Activated CD4-positive, CD25-positive, alpha-beta regulatory T cell (primary cell): ENCODE measurements around the gene STAM2.
"Not testable (repeated sequence)": the region's sequence is repeated elsewhere in the genome, so short reads cannot be mapped to it uniquely, and the experiment has no call there.

Source experiments
- DNase-seq, 4 experiments: peaks; one replicate each; lab custom pipeline; 2025; lab: John Stamatoyannopoulos, UW

The STAM2 gene

GRCh38 chr2:152106464-152106863, 69.1 kb downstream of the STAM2 start:
- no peak for DNase-seq

- no peak for DNase-seq
These were observed 72.3 kb downstream of the STAM2 start for GRCh38 chr2:152103271-152103670.

GRCh38 chr2:152100961-152101360, 74.6 kb downstream of the STAM2 start:
- DNase-seq: no peak

- no peak for DNase-seq
These were observed 76.1 kb downstream of the STAM2 start for GRCh38 chr2:152099367-152100050.

GRCh38 chr2:152098496-152099366, 76.8 kb downstream of the STAM2 start, which contains the start of gene CACNB4:
Gene CACNB4, minus strand, starts transcription at chr2:152099044.
- DNase-seq: no peak

- DNase-seq: no peak
These were observed 77.6 kb downstream of the STAM2 start for GRCh38 chr2:152097801-152098495.

- no peak for DNase-seq
These were observed 78.2 kb downstream of the STAM2 start for GRCh38 chr2:152097290-152097800.

GRCh38 chr2:152095146-152095545, 80.4 kb downstream of the STAM2 start:
- no peak for DNase-seq

GRCh38 chr2:152094014-152094413, 81.5 kb downstream of the STAM2 start:
- no peak for DNase-seq

- no peak for DNase-seq
These were observed 82.1 kb downstream of the STAM2 start for GRCh38 chr2:152093464-152093863.

- DNase-seq: no peak
These were observed 83.5 kb downstream of the STAM2 start for GRCh38 chr2:152092095-152092494.

- DNase-seq: not testable (repeated sequence)
These were observed 84.8 kb downstream of the STAM2 start for GRCh38 chr2:152090726-152091125.

GRCh38 chr2:152089238-152089637, 86.3 kb downstream of the STAM2 start:
- no peak for DNase-seq

- no peak for DNase-seq
These were observed 87.6 kb downstream of the STAM2 start for GRCh38 chr2:152088006-152088405.

- DNase-seq: no peak
These were observed 89.3 kb downstream of the STAM2 start for GRCh38 chr2:152086231-152086630.

GRCh38 chr2:152084076-152084475, 91.5 kb downstream of the STAM2 start:
- no peak for DNase-seq

GRCh38 chr2:152083202-152083875, 92.2 kb downstream of the STAM2 start:
- DNase-seq: no peak

- no peak for DNase-seq
These were observed 96.9 kb downstream of the STAM2 start for GRCh38 chr2:152078662-152079061.

- DNase-seq: no peak
These were observed 97.5 kb downstream of the STAM2 start for GRCh38 chr2:152078023-152078422.

- no peak for DNase-seq
These were observed 100.0 kb downstream of the STAM2 start for GRCh38 chr2:152075461-152076050.

GRCh38 chr2:152072011-152072410, 103.6 kb downstream of the STAM2 start:
- DNase-seq: no peak
